H1 (cell line): Measurements from ENCODE around the gene MAPK8IP1. TPM values are rescaled to one million over a fixed set of nuclear protein-coding genes. Genes with fewer than 3 reads are reported as not detected.
A peak's percentile ranks its signal among the peaks of the same experiment; 100 is the strongest.

Experiments used
- CTCF ChIA-PET: fragments of 300-600 bp; sonication (Branson Sonifier 250); formaldehyde crosslinking; loops from one replicate; lab custom pipeline; 2021; ENCODE audit not compliant: partially characterized antibody; lab: Charles Lee
- POLR2A ChIA-PET: fragments of 300-600 bp; sonication (Branson Sonifier 250); formaldehyde crosslinking; loops from one replicate; lab custom pipeline; 2021; ENCODE audit warnings: inconsistent platforms; ENCODE audit not compliant: partially characterized antibody; lab: Charles Lee
- DNase-seq, 2 experiments: peaks; one replicate each; pipeline versions ENCODE4 v3.0.0 to v3.0.0-alpha.2; 2010 to 2022; ENCODE audit warnings: low spot score in 2 of 2, low read depth in 1 of 2, mixed read lengths in 1 of 2
- FAIRE-seq: peaks from 2 replicates; lab custom pipeline; 2011; peaks lifted over from hg19 to GRCh38; lab: Jason Lieb, UNC
- H2AFZ ChIP-seq: 2 replicates; pipeline ENCODE4 v1.8.1; 2012; ENCODE audit warnings: low read length, inconsistent platforms
- H2AK5ac ChIP-seq: 2 replicates; pipeline ENCODE4 v1.6.1; 2013; ENCODE audit warnings: low read depth, low read length
- H2BK120ac ChIP-seq: replicated peaks from 2 replicates; pipeline ENCODE3; 2013; ENCODE audit warnings: low read depth, low read length, inconsistent platforms
- H2BK12ac ChIP-seq: 2 replicates; pipeline ENCODE4 v1.6.1; 2013; ENCODE audit warnings: low read depth, low read length
- H2BK15ac ChIP-seq: 2 replicates; pipeline ENCODE4 v1.6.1; 2013; ENCODE audit warnings: low read length
- H2BK20ac ChIP-seq: 2 replicates; pipeline ENCODE4 v1.6.1; 2013; ENCODE audit warnings: low read length
- H2BK5ac ChIP-seq: 2 replicates; pipeline ENCODE4 v1.6.1; 2013; ENCODE audit warnings: low read depth, low read length
- H3K14ac ChIP-seq: 2 replicates; pipeline ENCODE4 v1.6.1; 2013; ENCODE audit warnings: inconsistent platforms; ENCODE audit not compliant: insufficient read length
- H3K18ac ChIP-seq: 2 replicates; pipeline ENCODE4 v1.6.1; 2013; ENCODE audit warnings: low read length; ENCODE audit errors: extremely low read depth
- H3K23ac ChIP-seq: 2 replicates; pipeline ENCODE4 v1.6.1; 2013; ENCODE audit warnings: inconsistent platforms; ENCODE audit not compliant: insufficient read length
- H3K23me2 ChIP-seq: 2 replicates; pipeline ENCODE4 v1.6.1; 2013; ENCODE audit warnings: low read depth, low read length
- H3K27ac ChIP-seq: 2 replicates; pipeline ENCODE4 v1.6.1; 2011; ENCODE audit warnings: low read depth, low read length, inconsistent platforms
- H3K27me3 ChIP-seq, 4 experiments: replicated peaks in 1 of 4; 1 replicate in 1 of 4; 2 replicates in 3 of 4; pipeline versions ENCODE4 v1.6.1 to v1.8.1; 2011 to 2013; ENCODE audit warnings: low read length in 3 of 4, mild to moderate bottlenecking in 3 of 4, inconsistent platforms in 2 of 4, mixed read lengths in 2 of 4, moderate library complexity in 1 of 4; ENCODE audit not compliant: control insufficient read depth in 3 of 4, insufficient read depth in 3 of 4; ENCODE audit errors: extremely low read depth in 1 of 4
- H3K36me3 ChIP-seq, 4 experiments: 2 replicates each; pipeline versions ENCODE4 v1.6.1 to v1.8.1; 2011 to 2013; ENCODE audit warnings: mild to moderate bottlenecking in 4 of 4, low read length in 3 of 4, moderate library complexity in 2 of 4, control low read depth in 1 of 4, inconsistent platforms in 1 of 4; ENCODE audit not compliant: insufficient read depth in 4 of 4, control insufficient read depth in 2 of 4
- H3K4ac ChIP-seq: replicated peaks from 2 replicates; pipeline ENCODE3; 2013; ENCODE audit warnings: low read length, low read depth, mixed read lengths, inconsistent platforms; ENCODE audit not compliant: insufficient read length
- H3K4me1 ChIP-seq, 4 experiments: replicated peaks in 1 of 4; 1 replicate in 1 of 4; 2 replicates in 3 of 4; pipeline versions ENCODE4 v1.6.1 to v1.8.1; 2011 to 2013; ENCODE audit warnings: low read length in 3 of 4, inconsistent platforms in 2 of 4, mixed read lengths in 1 of 4; ENCODE audit not compliant: insufficient read depth in 4 of 4, control insufficient read depth in 3 of 4
- H3K4me2 ChIP-seq, 2 experiments: 2 replicates each; pipeline versions ENCODE4 v1.6.1 to v1.8.1; 2011 to 2013; ENCODE audit warnings: low read depth in 2 of 2, low read length in 2 of 2, control low read depth in 1 of 2, inconsistent platforms in 1 of 2, mild to moderate bottlenecking in 1 of 2; ENCODE audit not compliant: insufficient read depth in 1 of 2
- H3K4me3 ChIP-seq, 4 experiments: fragments of 200-600, 300-600 bp in 1 of 4; sonication (generic), shearing (Covaris generic), sonication (Bioruptor Twin) in 1 of 4; 2 replicates each; pipeline versions ENCODE4 v1.5.1 to v1.8.1; 2011 to 2016; ENCODE audit warnings: low read length in 4 of 4, low read depth in 3 of 4, control low read depth in 2 of 4, inconsistent platforms in 2 of 4, mild to moderate bottlenecking in 2 of 4, mixed read lengths in 1 of 4, moderate library complexity in 1 of 4; ENCODE audit not compliant: insufficient read depth in 2 of 4; ENCODE audit errors: extremely low read depth in 1 of 4
- H3K56ac ChIP-seq: replicated peaks from 2 replicates; pipeline ENCODE3; 2013; ENCODE audit warnings: low read depth, mild to moderate bottlenecking, mixed read lengths, low read length, inconsistent platforms; ENCODE audit not compliant: insufficient read length
- H3K79me1 ChIP-seq: 2 replicates; pipeline ENCODE4 v1.6.1; 2013; ENCODE audit warnings: low read depth, low read length, control low read depth
- H3K79me2 ChIP-seq, 2 experiments: 2 replicates each; pipeline versions ENCODE4 v1.6.1 to v1.8.1; 2012 to 2013; ENCODE audit warnings: low read length in 2 of 2, mild to moderate bottlenecking in 2 of 2, inconsistent platforms in 1 of 2; ENCODE audit not compliant: insufficient read depth in 2 of 2, control insufficient read depth in 1 of 2
- H3K9ac ChIP-seq, 4 experiments: replicated peaks in 1 of 4; 1 replicate in 1 of 4; 2 replicates in 3 of 4; pipeline versions ENCODE4 v1.6.1 to v1.8.1; 2011 to 2013; ENCODE audit warnings: low read depth in 3 of 4, low read length in 3 of 4, control low read depth in 2 of 4, mild to moderate bottlenecking in 2 of 4, moderate library complexity in 2 of 4, inconsistent platforms in 1 of 4; ENCODE audit errors: extremely low read depth in 1 of 4
- H3K9me3 ChIP-seq, 2 experiments: 2 replicates each; pipeline versions ENCODE4 v1.6.1 to v1.8.1; 2012 to 2013; ENCODE audit warnings: mild to moderate bottlenecking in 2 of 2, moderate library complexity in 2 of 2, control low read depth in 1 of 2, inconsistent platforms in 1 of 2, low read depth in 1 of 2, low read length in 1 of 2, mixed read lengths in 1 of 2; ENCODE audit not compliant: insufficient read depth in 2 of 2
- H4K20me1 ChIP-seq, 2 experiments: replicated peaks in 1 of 2; 2 replicates each; pipeline versions ENCODE3 to v1.8.1; 2011 to 2013; ENCODE audit warnings: inconsistent platforms in 2 of 2, low read length in 2 of 2, mild to moderate bottlenecking in 1 of 2; ENCODE audit not compliant: insufficient read depth in 2 of 2, control insufficient read depth in 1 of 2
- H4K5ac ChIP-seq: 2 replicates; pipeline ENCODE4 v1.6.1; 2013; ENCODE audit warnings: low read length, low read depth, mixed read lengths, inconsistent platforms; ENCODE audit not compliant: insufficient read length
- H4K8ac ChIP-seq: 2 replicates; pipeline ENCODE4 v1.8.0; 2013; ENCODE audit warnings: mild to moderate bottlenecking, moderate library complexity, low read length, inconsistent platforms; ENCODE audit not compliant: insufficient read depth; ENCODE audit errors: extremely low read depth
- H4K91ac ChIP-seq: replicated peaks from 2 replicates; pipeline ENCODE3; 2013; ENCODE audit warnings: low read length, mixed read lengths, inconsistent platforms; ENCODE audit not compliant: insufficient read length
- CREB1 ChIP-seq: IDR thresholded peaks from 2 replicates; pipeline ENCODE4 v1.6.1; 2012; ENCODE audit warnings: inconsistent platforms
- CTCF ChIP-seq, 3 experiments: IDR thresholded peaks; 1 replicate in 2 of 3; 2 replicates in 1 of 3; pipeline versions ENCODE4 v1.5.1 to v1.6.1; 2011; ENCODE audit warnings: low read length in 3 of 3, mild to moderate bottlenecking in 3 of 3, inconsistent platforms in 2 of 3, low read depth in 1 of 3, moderate library complexity in 1 of 3; ENCODE audit not compliant: insufficient read depth in 1 of 3; ENCODE audit errors: control extremely low read depth in 1 of 3
- E2F6 ChIP-seq: IDR thresholded peaks from 2 replicates; pipeline ENCODE4 v1.6.1; 2012; ENCODE audit warnings: inconsistent platforms
- EP300 ChIP-seq, 2 experiments: IDR thresholded peaks; 1 replicate in 1 of 2; 2 replicates in 1 of 2; pipeline ENCODE4 v1.6.1; 2011 to 2012; ENCODE audit warnings: low read depth in 2 of 2, low read length in 2 of 2, mild to moderate bottlenecking in 2 of 2, borderline replicate concordance in 1 of 2, inconsistent platforms in 1 of 2, moderate library complexity in 1 of 2
- GABPA ChIP-seq: IDR thresholded peaks from 2 replicates; pipeline ENCODE4 v1.6.1; 2011; ENCODE audit warnings: mild to moderate bottlenecking, low read length, moderate library complexity, borderline replicate concordance; ENCODE audit not compliant: insufficient read depth
- TCF12 ChIP-seq: IDR thresholded peaks from 2 replicates; pipeline ENCODE4 v1.6.1; 2011; ENCODE audit warnings: low read depth, mild to moderate bottlenecking, low read length
- WGBS, 2 experiments: shearing (Covaris generic) in 1 of 2; methylation state at CpG; one replicate each; pipeline versions ENCODE4 v1.1.6 to v1.1.7; 2013 to 2015; ENCODE audit warnings: low lambda C conversion rate in 2 of 2, mixed read lengths in 2 of 2, inconsistent platforms in 1 of 2, low coverage in 1 of 2, missing lambda C conversion rate in 1 of 2; ENCODE audit not compliant: insufficient replicate concordance in 2 of 2, insufficient coverage in 1 of 2, insufficient read length in 1 of 2; ENCODE audit errors: extremely low coverage in 1 of 2, missing lambda C conversion rate in 1 of 2; 5-methylcytosine and 5-hydroxymethylcytosine counted together
- polyA plus RNA-seq, 7 experiments: library from polyadenylated mRNA; depleted of rRNA in 3 of 7; stranded (reverse) in 5 of 7; unstranded in 2 of 7; fragments of >200 nt in 5 of 7; fragments of 200-250 nt in 2 of 7; gene quantifications; 1 replicate in 5 of 7; 2 replicates in 1 of 7; 4 replicates in 1 of 7; pipeline versions ENCODE4 v1.2.1 to v1.2.3, GENCODE V29; 2011 to 2013; ENCODE audit warnings: missing spikeins in 2 of 7, mixed read lengths in 2 of 7
- total RNA-seq: library from RNA; stranded (reverse); fragmentation: NEBNext Ultra II Directional; extraction: Animal tissue kit (Norgen Biotek cat#: 25700); gene quantifications from 2 replicates; pipeline ENCODE4 v1.2.1, GENCODE V29; 2021

MAPK8IP1 gene
- total and polyA plus RNA-seq, 2 of the 8 experiments (the other 6 are each of a cell fraction or from before 2014, with no cell fraction given), result 32.4 to 40.1 TPM

- no peaks in the 10 kb centered on the region for H3K9me3 ChIP-seq
- no peak overlapping the region for H4K91ac ChIP-seq
- no peak overlapping the region for H2BK12ac ChIP-seq
- H4K5ac ChIP-seq, result no peak overlapping the region
- peak overlapping the region; percentile 64; the same call in 1 of the 2 replicates for H3K27ac ChIP-seq
- H2BK120ac ChIP-seq, result no peak overlapping the region
- H4K20me1 ChIP-seq, result peaks cover 4 to 19% of the 10 kb centered on the region in 2 experiments
- no peak overlapping the region for H3K4ac ChIP-seq
- no peak overlapping the region for H2BK20ac ChIP-seq
- no peak overlapping the region for H4K8ac ChIP-seq
- peaks cover 0 to 6% of the 10 kb centered on the region in 2 experiments; a peak in 1 of 4 replicates for H3K79me2 ChIP-seq
- no peak overlapping the region for H2BK15ac ChIP-seq
- WGBS, 2 experiments, result 14% methylated on average over 16 of the region's 16 CpGs; no CpG with 5 or more reads in 1 of the 2 experiments
- peaks cover 8% of the 10 kb centered on the region; the same call in 1 of the 2 replicates for H3K79me1 ChIP-seq
- peaks cover 12 to 28% (median 20%) of the 10 kb centered on the region in 4 experiments for H3K4me1 ChIP-seq
- peak overlapping the region; percentile 91 to 97 for H3K4me2 ChIP-seq
- H3K36me3 ChIP-seq, result peaks cover 3 to 21% (median 15%) of the 10 kb centered on the region in 4 experiments; a peak in 7 of 8 replicates
- peaks cover 17% of the 10 kb centered on the region for H3K23me2 ChIP-seq
- H2BK5ac ChIP-seq, result no peak overlapping the region; the same call in 1 of the 2 replicates
- H3K14ac ChIP-seq, result no peak overlapping the region
- H3K23ac ChIP-seq, result no peak overlapping the region
- no peak overlapping the region for H3K18ac ChIP-seq
- H3K4me3 ChIP-seq, result peak overlapping the region; percentile 84 to 90 (median 88)
- no peak overlapping the region for H3K56ac ChIP-seq
- CTCF ChIA-PET, result interaction anchor here (1.6 to 4.7 kb wide), 4 partner anchors 37 to 74 kb away, joined by 5 to 33 read pairs (median 10); no protein-coding TSS in a partner anchor
- POLR2A ChIA-PET, result interaction anchor here (0.6 to 5.4 kb wide), 10 partner anchors 10 to 384 kb away, joined by 3 to 36 read pairs (median 4); partner anchors contain the start of genes FREY1 and PHF21A
- DNase-seq (no peak), FAIRE-seq (no peak)
- TF ChIP-seq E2F6, result no peak
- TF ChIP-seq TCF12, result no peak
- no peak for TF ChIP-seq GABPA
- TF ChIP-seq CTCF (IDR thresholded peaks at IDR 0.05; ENCODE audit: control extremely low read depth in 1 of 3, insufficient read depth in 1 of 3, low read depth in 1 of 3, low read length in 3 of 3), result no peak
- TF ChIP-seq CREB1, result no peak
- TF ChIP-seq EP300 (IDR thresholded peaks at IDR 0.05; ENCODE audit: borderline replicate concordance in 1 of 2, low read depth in 2 of 2, low read length in 2 of 2), result no peak
- peaks cover 0 to 9% (median 0%) of the 10 kb centered on the region in 4 experiments; a peak in 3 of 7 replicates for H3K27me3 ChIP-seq
- peak overlapping the region in 3 of 4 experiments; percentile 44 to 70 (median 45); a peak in 6 of 7 replicates for H3K9ac ChIP-seq
- no peak overlapping the region for H2AFZ ChIP-seq
- no peak overlapping the region for H2AK5ac ChIP-seq
Measured at GRCh38 chr11:45917286-45917622, 31.8 kb downstream of the MAPK8IP1 start.
